Vagina (tissue), 2 donors: ENCODE results near the gene TECTA. TPM values are rescaled to one million over a fixed set of nuclear protein-coding genes. Genes with fewer than 3 reads are reported as not detected.
A peak's percentile ranks its signal among the peaks of the same experiment; 100 is the strongest.

Experiments
- DNase-seq, 2 donors: peaks; one replicate each; pipeline ENCODE4 v3.0.0-alpha.2; 2017; ENCODE audit errors: extremely low spot score in 2 of 2
- H3K27ac ChIP-seq: fragments of 200-600 bp; sonication (generic); one replicate; pipeline ENCODE4 v1.5.1; 2019
- H3K27me3 ChIP-seq: fragments of 200-600 bp; sonication (generic); one replicate; pipeline ENCODE4 v1.5.1; 2019
- H3K36me3 ChIP-seq, 2 donors: fragments of 200-600 bp; sonication (generic); one replicate each; pipeline ENCODE4 v1.5.1; 2017 to 2019
- H3K4me1 ChIP-seq: fragments of 200-600 bp; sonication (generic); one replicate; pipeline ENCODE4 v1.5.1; 2019
- H3K4me3 ChIP-seq, 2 donors: fragments of 200-600 bp; sonication (generic); 1 replicate in 1 of 2; 2 replicates in 1 of 2; pipeline ENCODE4 v1.5.1; 2016 to 2019
- H3K9me3 ChIP-seq: fragments of 200-600 bp; sonication (generic); one replicate; pipeline ENCODE4 v1.5.1; 2019
- CTCF ChIP-seq, 3 experiments: fragments of 450-650 bp in 2 of 3; fragments of 200-600 bp in 1 of 3; sonication (generic) in 1 of 3; IDR thresholded peaks; one replicate each; pipeline ENCODE4 v1.5.1; 2017 to 2019; ENCODE audit warnings: antibody characterized with exemption in 3 of 3, mild to moderate bottlenecking in 2 of 3, moderate library complexity in 2 of 3
- POLR2A ChIP-seq, 2 donors: fragments of 450-650 bp; IDR thresholded peaks; one replicate each; pipeline ENCODE4 v1.6.1; 2017; ENCODE audit warnings: antibody characterized with exemption in 2 of 2, mild to moderate bottlenecking in 2 of 2, moderate library complexity in 2 of 2
- POLR2AphosphoS5 ChIP-seq, 2 donors: sonication (generic); formaldehyde crosslinking; IDR thresholded peaks; one replicate each; pipeline ENCODE4 v1.9.0; 2017; ENCODE audit warnings: antibody characterized with exemption in 2 of 2, mild to moderate bottlenecking in 2 of 2, low read depth in 1 of 2; ENCODE audit not compliant: insufficient read depth in 1 of 2
- intact Hi-C: fragments of 100-400 bp; cut with DNase I; formaldehyde crosslinking; loops from one replicate; pipeline ENCODE4 v1.15.1; 2023
- total RNA-seq: library from RNA; depleted of rRNA; stranded (reverse); fragments of >200 nt; gene quantifications from one replicate; pipeline ENCODE4 v1.2.3, GENCODE V29; 2016

Gene TECTA
- total RNA-seq, 1 donor from 2014 or later = 1.2 TPM

- Histone ChIP-seq H3K4me1 (no peaks in the 10 kb centered on the region), H3K27me3 (no peaks in the 10 kb centered on the region), H3K4me3 (no peak overlapping the region), H3K27ac (no peak overlapping the region), H3K36me3 (no peaks in the 10 kb centered on the region), H3K9me3 (no peaks in the 10 kb centered on the region)
- intact Hi-C loops = no loop called here
- TF ChIP-seq CTCF (IDR thresholded peaks at IDR 0.05) = no peak
- TF ChIP-seq POLR2AphosphoS5 (IDR thresholded peaks at IDR 0.05; ENCODE audit: insufficient read depth in 1 of 2, low read depth in 1 of 2) = no peak
- no peak for TF ChIP-seq POLR2A (IDR thresholded peaks at IDR 0.05)
- DNase-seq = peak in 1 of 2 donors; percentile 16
Observed at GRCh38 chr11:121153472-121153871, 52.4 kb downstream of the TECTA start.

GRCh38 chr11:121154486-121155314 lies 53.7 kb downstream of the TECTA start:
- Histone ChIP-seq H3K27ac (no peak overlapping the region), H3K4me1 (no peaks in the 10 kb centered on the region), H3K36me3 (no peaks in the 10 kb centered on the region), H3K9me3 (no peaks in the 10 kb centered on the region), H3K4me3 (no peak overlapping the region), H3K27me3 (no peaks in the 10 kb centered on the region)
- no peak for DNase-seq
- TF ChIP-seq CTCF (IDR thresholded peaks at IDR 0.05) = no peak
- no peak for TF ChIP-seq POLR2A (IDR thresholded peaks at IDR 0.05)
- TF ChIP-seq POLR2AphosphoS5 (IDR thresholded peaks at IDR 0.05; ENCODE audit: insufficient read depth in 1 of 2, low read depth in 1 of 2) = no peak
- intact Hi-C loops = loop anchor here (5.0 kb wide), 1 partner anchor 553 kb away; no protein-coding TSS in a partner anchor

GRCh38 chr11:121157756-121158155 lies 56.7 kb downstream of the TECTA start:
- no peaks in the 10 kb centered on the region for H3K36me3 ChIP-seq
- no peak overlapping the region for H3K27ac ChIP-seq
- H3K27me3 ChIP-seq = no peaks in the 10 kb centered on the region
- TF ChIP-seq POLR2A (IDR thresholded peaks at IDR 0.05) (no peak), POLR2AphosphoS5 (IDR thresholded peaks at IDR 0.05; ENCODE audit: insufficient read depth in 1 of 2, low read depth in 1 of 2) (no peak), CTCF (IDR thresholded peaks at IDR 0.05) (no peak)
- no peaks in the 10 kb centered on the region for H3K4me1 ChIP-seq
- H3K9me3 ChIP-seq = no peaks in the 10 kb centered on the region
- DNase-seq = no peak
- intact Hi-C loops = loop anchor here (5.0 kb wide), 1 partner anchor 550 kb away; no protein-coding TSS in a partner anchor
- no peak overlapping the region for H3K4me3 ChIP-seq

GRCh38 chr11:121159741-121160140 lies 58.7 kb downstream of the TECTA start:
- no peak overlapping the region for H3K27ac ChIP-seq
- DNase-seq = no peak
- no peak overlapping the region for H3K4me3 ChIP-seq
- no peaks in the 10 kb centered on the region for H3K36me3 ChIP-seq
- H3K9me3 ChIP-seq = no peaks in the 10 kb centered on the region
- intact Hi-C loops = loop anchor here (5.0 kb wide), 1 partner anchor 548 kb away; no protein-coding TSS in a partner anchor
- H3K27me3 ChIP-seq = no peaks in the 10 kb centered on the region
- H3K4me1 ChIP-seq = no peaks in the 10 kb centered on the region
- TF ChIP-seq POLR2A (IDR thresholded peaks at IDR 0.05) (no peak), POLR2AphosphoS5 (IDR thresholded peaks at IDR 0.05; ENCODE audit: insufficient read depth in 1 of 2, low read depth in 1 of 2) (no peak), CTCF (IDR thresholded peaks at IDR 0.05) (no peak)

GRCh38 chr11:121161349-121161917 lies 60.4 kb downstream of the TECTA start:
- no peak overlapping the region for H3K27ac ChIP-seq
- TF ChIP-seq POLR2AphosphoS5 (IDR thresholded peaks at IDR 0.05; ENCODE audit: insufficient read depth in 1 of 2, low read depth in 1 of 2) = no peak
- no peak for TF ChIP-seq CTCF (IDR thresholded peaks at IDR 0.05)
- TF ChIP-seq POLR2A (IDR thresholded peaks at IDR 0.05) = no peak
- H3K9me3 ChIP-seq = no peaks in the 10 kb centered on the region
- H3K4me1 ChIP-seq = no peaks in the 10 kb centered on the region
- no peaks in the 10 kb centered on the region for H3K36me3 ChIP-seq
- intact Hi-C loops = no loop called here
- DNase-seq = no peak
- H3K4me3 ChIP-seq = no peak overlapping the region
- H3K27me3 ChIP-seq = no peaks in the 10 kb centered on the region
